ENCODE data around the gene EXOC3L4. TPM values are rescaled to one million over a fixed set of nuclear protein-coding genes. Genes with fewer than 3 reads are reported as not detected.

EXOC3L4 gene
- total RNA-seq, 1 experiment from 2014 or later, result 10.9 TPM

- H3K4me3 Mint-ChIP-seq (ENCODE audit: low read depth, unreplicated experiment), result peak overlapping the region; percentile 49
Observed at GRCh38 chr14:103067231-103067954, 27.1 kb upstream of the EXOC3L4 start.

GRCh38 chr14:103068351-103069073 lies 26.0 kb upstream of the EXOC3L4 start:
- Mint-ChIP-seq H3K27me3 (ENCODE audit: unreplicated experiment) (no peaks in the 10 kb centered on the region), H3K27ac (ENCODE audit: unreplicated experiment) (peak overlapping the region; percentile 93), H3K4me3 (ENCODE audit: low read depth, unreplicated experiment) (no peak overlapping the region), H3K9me3 (ENCODE audit: low read depth, unreplicated experiment) (no peaks in the 10 kb centered on the region), H3K36me3 (ENCODE audit: insufficient read depth, unreplicated experiment) (peaks cover 84% of the 10 kb centered on the region), H3K4me1 (ENCODE audit: low read depth, unreplicated experiment) (peaks cover 29% of the 10 kb centered on the region)
- TF ChIP-seq, protein P1, sequence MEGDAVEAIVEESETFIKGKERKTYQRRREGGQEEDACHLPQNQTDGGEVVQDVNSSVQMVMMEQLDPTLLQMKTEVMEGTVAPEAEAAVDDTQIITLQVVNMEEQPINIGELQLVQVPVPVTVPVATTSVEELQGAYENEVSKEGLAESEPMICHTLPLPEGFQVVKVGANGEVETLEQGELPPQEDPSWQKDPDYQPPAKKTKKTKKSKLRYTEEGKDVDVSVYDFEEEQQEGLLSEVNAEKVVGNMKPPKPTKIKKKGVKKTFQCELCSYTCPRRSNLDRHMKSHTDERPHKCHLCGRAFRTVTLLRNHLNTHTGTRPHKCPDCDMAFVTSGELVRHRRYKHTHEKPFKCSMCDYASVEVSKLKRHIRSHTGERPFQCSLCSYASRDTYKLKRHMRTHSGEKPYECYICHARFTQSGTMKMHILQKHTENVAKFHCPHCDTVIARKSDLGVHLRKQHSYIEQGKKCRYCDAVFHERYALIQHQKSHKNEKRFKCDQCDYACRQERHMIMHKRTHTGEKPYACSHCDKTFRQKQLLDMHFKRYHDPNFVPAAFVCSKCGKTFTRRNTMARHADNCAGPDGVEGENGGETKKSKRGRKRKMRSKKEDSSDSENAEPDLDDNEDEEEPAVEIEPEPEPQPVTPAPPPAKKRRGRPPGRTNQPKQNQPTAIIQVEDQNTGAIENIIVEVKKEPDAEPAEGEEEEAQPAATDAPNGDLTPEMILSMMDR (IDR thresholded peaks at IDR 0.05; ENCODE audit: unreplicated experiment), result no peak
- DNase-seq, result no peak
- no TSS peak for BruUV-seq (replicated peaks)
- CTCF ChIA-PET, result interaction anchor here (1.1 kb wide), 1 partner anchor 11 kb away, joined by 3 read pairs; the partner anchor contains the start of gene CDC42BPB
- intact Hi-C loops (cut with micrococcal nuclease; ENCODE audit: unreplicated experiment), result no loop called here

More at GRCh38 chr14:103067231-103067954, 27.1 kb upstream of the EXOC3L4 start:
- CTCF ChIA-PET, result interaction anchor here (0.6 to 1.1 kb wide), 8 partner anchors 10 to 996 kb away, joined by 3 to 7 read pairs (median 4); partner anchors contain the start of gene CDC42BPB
- H3K36me3 Mint-ChIP-seq (ENCODE audit: insufficient read depth, unreplicated experiment), result peaks cover 74% of the 10 kb centered on the region
- intact Hi-C loops (cut with micrococcal nuclease; ENCODE audit: unreplicated experiment), result no loop called here
- DNase-seq, result peak; percentile 46
- TF ChIP-seq, protein P1 (IDR thresholded peaks at IDR 0.05; ENCODE audit: unreplicated experiment), result no peak
- no peaks in the 10 kb centered on the region for H3K27me3 Mint-ChIP-seq (ENCODE audit: unreplicated experiment)
- H3K27ac Mint-ChIP-seq (ENCODE audit: unreplicated experiment), result peak overlapping the region; percentile 93
- no TSS peak for BruUV-seq (replicated peaks)
- H3K9me3 Mint-ChIP-seq (ENCODE audit: low read depth, unreplicated experiment), result no peaks in the 10 kb centered on the region
- peaks cover 32% of the 10 kb centered on the region for H3K4me1 Mint-ChIP-seq (ENCODE audit: low read depth, unreplicated experiment)

- DNase-seq, result no peak
- H3K4me1 Mint-ChIP-seq (ENCODE audit: low read depth, unreplicated experiment), result peaks cover 33% of the 10 kb centered on the region
- peak overlapping the region; percentile 76 for H3K4me3 Mint-ChIP-seq (ENCODE audit: low read depth, unreplicated experiment)
- TF ChIP-seq, protein P1 (IDR thresholded peaks at IDR 0.05; ENCODE audit: unreplicated experiment), result no peak
- peaks cover 80% of the 10 kb centered on the region for H3K36me3 Mint-ChIP-seq (ENCODE audit: insufficient read depth, unreplicated experiment)
- intact Hi-C loops (cut with micrococcal nuclease; ENCODE audit: unreplicated experiment), result loop anchor here (5.0 kb wide), 1 partner anchor 38 kb away; no protein-coding TSS in a partner anchor
- BruUV-seq (replicated peaks), result no TSS peak
- no peaks in the 10 kb centered on the region for H3K9me3 Mint-ChIP-seq (ENCODE audit: low read depth, unreplicated experiment)
- CTCF ChIA-PET, result no interaction called here
- H3K27ac Mint-ChIP-seq (ENCODE audit: unreplicated experiment), result peak overlapping the region; percentile 96
- no peaks in the 10 kb centered on the region for H3K27me3 Mint-ChIP-seq (ENCODE audit: unreplicated experiment)
Observed at GRCh38 chr14:103070263-103070885, 24.2 kb upstream of the EXOC3L4 start.

- TF ChIP-seq, protein P1 (IDR thresholded peaks at IDR 0.05; ENCODE audit: unreplicated experiment), result no peak
- peak; percentile 40 for DNase-seq
- H3K27ac Mint-ChIP-seq (ENCODE audit: unreplicated experiment), result peak overlapping the region; percentile 96
- peaks cover 82% of the 10 kb centered on the region for H3K36me3 Mint-ChIP-seq (ENCODE audit: insufficient read depth, unreplicated experiment)
- H3K9me3 Mint-ChIP-seq (ENCODE audit: low read depth, unreplicated experiment), result no peaks in the 10 kb centered on the region
- BruUV-seq (replicated peaks), result no TSS peak
- H3K4me1 Mint-ChIP-seq (ENCODE audit: low read depth, unreplicated experiment), result peaks cover 33% of the 10 kb centered on the region
- CTCF ChIA-PET, result no interaction called here
- H3K4me3 Mint-ChIP-seq (ENCODE audit: low read depth, unreplicated experiment), result peak overlapping the region; percentile 76
- intact Hi-C loops (cut with micrococcal nuclease; ENCODE audit: unreplicated experiment), result loop anchor here (5.0 kb wide), 1 partner anchor 39 kb away; no protein-coding TSS in a partner anchor
- H3K27me3 Mint-ChIP-seq (ENCODE audit: unreplicated experiment), result no peaks in the 10 kb centered on the region
Observed at GRCh38 chr14:103070971-103071542, 23.5 kb upstream of the EXOC3L4 start.
